Large intestine (tissue), 3 donors: ENCODE results near the gene LAMC1. TPM values are rescaled to one million over a fixed set of nuclear protein-coding genes. Genes with fewer than 3 reads are reported as not detected.
"Not testable (repeated sequence)": the region's sequence is repeated elsewhere in the genome, so short reads cannot be mapped to it uniquely, and the experiment has no call there.

Experiments used
- DNase-seq, 2 donors: peaks; one replicate each; pipeline versions ENCODE4 v3.0.0 to v3.0.0-alpha.2; 2013
- H3K27ac ChIP-seq: one replicate; pipeline ENCODE4 v1.5.1; 2013; ENCODE audit warnings: low read length
- H3K27me3 ChIP-seq: 2 replicates; pipeline ENCODE4 v1.6.1; 2013; ENCODE audit warnings: low read length; ENCODE audit not compliant: control insufficient read depth, insufficient read depth
- H3K36me3 ChIP-seq: 2 replicates; pipeline ENCODE4 v1.6.1; 2013; ENCODE audit warnings: low read length; ENCODE audit not compliant: control insufficient read depth, insufficient read depth
- H3K4me1 ChIP-seq: one replicate; pipeline ENCODE4 v1.6.1; 2013; ENCODE audit warnings: low read length; ENCODE audit not compliant: control insufficient read depth, insufficient read depth
- H3K4me3 ChIP-seq: one replicate; pipeline ENCODE4 v1.5.1; 2013; ENCODE audit warnings: low read length
- H3K9me3 ChIP-seq: one replicate; pipeline ENCODE4 v1.6.1; 2013; ENCODE audit warnings: mild to moderate bottlenecking, low read depth, low read length, moderate library complexity; ENCODE audit not compliant: control insufficient read depth
- WGBS: methylation state at CpG from one replicate; pipeline ENCODE4 v1.1.5; 2013; ENCODE audit warnings: low lambda C conversion rate; ENCODE audit not compliant: insufficient coverage; 5-methylcytosine and 5-hydroxymethylcytosine counted together
- polyA plus RNA-seq: library from polyadenylated mRNA; unstranded; fragments of 120-200 nt; gene quantifications from one replicate; pipeline ENCODE4 v1.2.1, GENCODE V29; 2013

Gene LAMC1
- polyA plus RNA-seq, 1 donor = 93.3 TPM

DNA sequence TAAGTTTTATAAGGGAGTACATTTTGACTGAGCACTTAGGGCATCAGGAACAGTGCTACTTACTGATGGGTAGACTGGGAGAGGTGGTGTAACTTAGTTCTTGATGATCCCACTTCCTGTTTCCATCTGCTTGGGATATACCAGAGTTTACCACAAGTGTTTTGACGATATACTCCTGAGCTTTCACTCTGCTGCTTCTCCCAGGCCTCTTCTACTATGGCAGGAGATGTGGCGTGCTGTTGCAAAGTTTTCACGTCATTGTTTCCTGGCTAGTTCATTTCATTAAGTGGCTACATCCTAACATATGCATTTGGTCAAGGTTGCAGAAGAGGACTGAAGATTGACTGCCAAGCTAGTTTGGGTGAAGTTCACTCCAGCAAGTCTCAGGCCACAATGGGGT lies 121.5 kb downstream of the LAMC1 start:
- Histone ChIP-seq H3K36me3 (peaks cover 24% of the 10 kb centered on the region), H3K27ac (no peak overlapping the region), H3K9me3 (no peaks in the 10 kb centered on the region), H3K4me1 (peaks cover 24% of the 10 kb centered on the region), H3K27me3 (no peaks in the 10 kb centered on the region), H3K4me3 (no peak overlapping the region)
- 100% methylated on average over 1 of the region's 3 CpGs for WGBS
- DNase-seq = no peak

DNA sequence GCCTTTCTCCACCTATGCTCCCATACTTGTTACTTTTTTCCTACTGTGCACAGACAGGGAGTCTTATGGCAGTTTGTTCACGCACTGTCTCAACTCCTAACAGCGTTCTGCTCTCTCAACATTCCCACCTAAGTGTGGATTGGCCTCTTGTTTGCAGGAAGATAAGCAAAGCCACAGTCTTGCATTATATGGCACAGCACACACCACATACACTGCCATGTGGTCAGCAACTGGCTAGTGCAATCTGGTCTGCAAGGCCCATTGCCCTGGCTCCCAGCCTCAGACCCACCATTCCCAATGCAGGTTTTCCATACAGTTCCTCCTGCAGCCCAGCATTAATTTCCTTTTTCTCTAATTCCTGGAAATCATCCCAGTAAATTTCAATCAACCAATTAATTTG lies 124.5 kb downstream of the LAMC1 start:
- WGBS = no CpG with 5 or more reads among the region's 2 CpGs
- DNase-seq = no peak

DNA sequence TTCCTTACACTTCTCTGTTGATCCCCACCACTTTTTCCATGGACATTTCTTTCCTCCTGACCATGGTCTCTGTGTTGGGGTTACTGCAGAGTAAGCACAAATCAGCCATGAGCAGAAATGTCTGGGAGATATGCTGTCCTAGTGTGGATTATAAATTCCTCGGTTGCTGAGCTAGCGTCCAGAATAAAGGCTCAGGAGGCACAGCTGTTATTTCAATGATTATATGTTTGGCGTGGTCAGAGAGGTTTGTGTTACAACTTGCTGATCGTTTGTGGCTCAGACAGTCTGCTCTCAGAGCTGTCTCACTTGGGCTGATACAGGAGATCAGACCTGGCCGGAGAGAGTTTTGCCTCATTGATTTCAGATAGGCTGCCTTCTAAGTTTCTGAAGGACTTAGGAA lies 125.4 kb downstream of the LAMC1 start:
- H3K27ac ChIP-seq = peak overlapping the region; percentile 31
- DNase-seq = peak in 1 of 2 donors; percentile 42

More for the DNA sequence above, 124.5 kb downstream of the LAMC1 start:
- no peak overlapping the region for H3K27ac ChIP-seq
- no peak overlapping the region for H3K4me3 ChIP-seq
- H3K9me3 ChIP-seq = peaks cover 5% of the 10 kb centered on the region
- peaks cover 13% of the 10 kb centered on the region for H3K36me3 ChIP-seq
- H3K4me1 ChIP-seq = peaks cover 14% of the 10 kb centered on the region
- H3K27me3 ChIP-seq = no peaks in the 10 kb centered on the region

DNA sequence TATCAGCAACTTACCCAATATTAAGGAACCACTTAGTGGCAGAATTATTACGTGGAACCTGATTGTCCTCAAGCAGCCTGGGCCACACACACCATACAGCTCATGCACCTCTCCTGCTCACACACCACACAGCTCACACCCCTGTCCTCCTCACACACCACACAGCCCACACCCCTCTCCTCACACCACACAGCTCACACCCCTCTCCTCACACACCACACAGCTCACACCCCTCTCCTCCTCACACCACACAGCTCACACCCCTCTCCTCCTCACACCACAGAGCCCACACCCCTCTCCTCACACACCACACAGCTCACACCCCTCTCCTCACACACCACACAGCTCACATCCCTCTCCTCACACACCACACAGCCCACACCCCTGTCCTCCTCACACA lies 126.1 kb downstream of the LAMC1 start:
- H3K4me1 ChIP-seq = peaks cover 14% of the 10 kb centered on the region
- H3K9me3 ChIP-seq = peaks cover 5% of the 10 kb centered on the region
- no CpG with 5 or more reads among the region's 1 CpG for WGBS
- H3K36me3 ChIP-seq = peaks cover 4% of the 10 kb centered on the region
- DNase-seq = no peak
- no peak overlapping the region for H3K4me3 ChIP-seq
- H3K27ac ChIP-seq = peak overlapping the region; percentile 31
- no peaks in the 10 kb centered on the region for H3K27me3 ChIP-seq

More for the DNA sequence above, 125.4 kb downstream of the LAMC1 start:
- no CpG with 5 or more reads among the region's 5 CpGs for WGBS
- Histone ChIP-seq H3K36me3 (peaks cover 6% of the 10 kb centered on the region), H3K9me3 (peaks cover 5% of the 10 kb centered on the region), H3K4me3 (no peak overlapping the region), H3K4me1 (peaks cover 14% of the 10 kb centered on the region), H3K27me3 (no peaks in the 10 kb centered on the region)

DNA sequence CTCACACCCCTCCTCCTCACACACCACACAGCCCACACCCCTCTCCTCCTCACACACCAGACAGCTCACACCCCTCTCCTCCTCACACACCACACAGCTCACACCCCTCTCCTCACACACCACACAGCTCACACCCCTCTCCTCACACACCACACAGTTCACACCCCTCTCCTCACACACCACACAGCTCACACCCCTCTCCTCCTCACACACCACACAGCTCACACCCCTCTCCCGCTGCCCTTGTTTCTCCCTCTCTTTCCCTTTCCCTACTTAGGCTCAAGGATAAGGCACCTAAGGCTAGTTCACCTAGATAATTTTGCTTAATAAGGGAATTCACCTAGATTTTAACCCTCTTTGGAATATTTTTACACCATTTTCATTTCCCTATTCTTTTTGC lies 126.8 kb downstream of the LAMC1 start:
- DNase-seq, H3K27me3 ChIP-seq, H3K27ac ChIP-seq, H3K4me3 ChIP-seq, H3K36me3 ChIP-seq, H3K9me3 ChIP-seq: not testable (repeated sequence)
- peaks cover 14% of the 10 kb centered on the region for H3K4me1 ChIP-seq
- WGBS = 100% methylated on average over 1 of the region's 1 CpG

DNA sequence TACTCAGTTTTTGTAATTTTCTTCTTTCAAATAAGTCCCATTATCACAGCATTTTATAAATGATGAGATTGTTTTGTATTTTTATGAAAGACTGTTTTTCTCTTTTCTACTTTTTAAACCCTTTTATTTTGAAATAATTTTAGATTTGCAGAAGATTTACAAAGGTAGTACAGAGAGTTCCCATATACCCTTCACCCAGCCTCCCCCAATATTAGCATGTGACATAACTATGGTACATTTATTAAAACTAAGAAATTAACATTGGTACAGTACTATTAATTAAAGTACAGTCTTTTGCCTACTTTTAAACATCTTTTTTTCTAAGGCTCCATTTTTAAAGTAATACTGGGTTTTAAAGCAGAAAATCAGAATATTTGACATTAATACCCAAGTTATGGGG lies 127.2 kb downstream of the LAMC1 start:
- no peak overlapping the region for H3K27ac ChIP-seq

DNA sequence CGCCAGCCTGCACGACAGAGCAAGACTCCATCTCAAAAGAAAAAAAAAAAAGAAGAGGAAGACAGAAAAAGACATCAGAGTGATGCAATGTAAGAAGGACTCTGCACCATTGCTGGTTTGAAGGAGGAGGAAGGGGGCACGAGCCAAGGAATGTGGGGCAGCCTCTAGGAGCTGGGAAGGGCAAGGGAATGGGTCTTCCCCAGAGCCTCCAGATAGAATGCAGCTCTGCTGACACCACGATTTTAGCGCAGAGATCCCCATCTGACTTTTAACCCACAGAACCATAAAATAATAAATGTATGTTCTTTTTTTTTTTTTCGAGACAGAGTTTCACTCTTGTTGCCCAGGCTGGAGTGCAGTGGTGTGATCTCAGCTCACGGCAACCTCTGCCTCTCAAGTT lies 129.0 kb downstream of the LAMC1 start:
- 0% methylated on average over 1 of the region's 7 CpGs for WGBS
- DNase-seq = peak; percentile 55 to 65
- H3K4me1 ChIP-seq = peaks cover 11% of the 10 kb centered on the region
- no peak overlapping the region for H3K4me3 ChIP-seq
- H3K27ac ChIP-seq = no peak overlapping the region
- H3K27me3 ChIP-seq = no peaks in the 10 kb centered on the region
- no peaks in the 10 kb centered on the region for H3K36me3 ChIP-seq
- H3K9me3 ChIP-seq = peaks cover 5% of the 10 kb centered on the region

More for the DNA sequence above, 127.2 kb downstream of the LAMC1 start:
- Histone ChIP-seq H3K9me3 (peaks cover 5% of the 10 kb centered on the region), H3K27me3 (no peaks in the 10 kb centered on the region), H3K36me3 (no peaks in the 10 kb centered on the region), H3K4me3 (no peak overlapping the region), H3K4me1 (peaks cover 14% of the 10 kb centered on the region)
- no peak for DNase-seq

DNA sequence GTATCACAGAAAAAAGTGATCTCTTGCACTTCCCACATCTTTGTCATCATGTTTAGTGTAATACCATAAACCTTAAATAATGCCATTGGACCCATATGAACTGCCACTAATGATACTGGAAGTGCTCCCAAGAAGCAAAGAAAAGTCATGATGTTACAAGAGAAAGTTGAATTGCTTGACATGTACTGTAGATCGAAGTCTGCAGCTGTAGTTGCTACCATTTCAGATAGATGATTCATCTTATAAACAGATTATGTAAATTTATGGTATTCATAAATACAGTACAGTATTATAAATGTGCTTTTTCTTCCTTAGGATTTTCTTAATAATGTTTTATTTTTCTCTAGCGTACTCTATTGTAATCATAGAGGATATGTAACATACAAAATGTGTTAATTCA lies 132.7 kb downstream of the LAMC1 start:
- WGBS = no CpG with 5 or more reads among the region's 2 CpGs

DNA sequence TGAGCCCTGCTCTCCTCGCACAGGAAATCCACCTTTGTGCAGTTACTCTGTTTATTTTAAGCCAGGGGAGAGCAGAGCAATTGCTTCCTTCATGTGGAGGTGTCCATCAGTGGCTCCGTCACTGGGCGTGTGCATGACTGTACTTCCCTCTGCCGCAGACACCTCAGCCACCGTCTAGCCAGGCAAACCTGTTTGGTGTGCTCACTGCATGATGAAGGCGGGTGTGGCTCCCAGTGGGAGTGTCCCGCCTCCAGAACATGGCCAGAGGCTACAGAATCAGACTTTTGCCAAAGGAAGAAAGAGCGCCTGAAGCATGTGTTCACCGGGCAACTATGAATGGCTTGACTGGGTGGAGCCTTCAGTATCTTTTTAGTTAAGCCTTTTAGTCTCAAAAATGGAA lies 136.7 kb downstream of the LAMC1 start:
- Histone ChIP-seq H3K4me1 (peaks cover 3% of the 10 kb centered on the region), H3K27ac (peak overlapping the region; percentile 16), H3K36me3 (no peaks in the 10 kb centered on the region), H3K9me3 (no peaks in the 10 kb centered on the region), H3K27me3 (no peaks in the 10 kb centered on the region), H3K4me3 (no peak overlapping the region)
- WGBS = no CpG with 5 or more reads among the region's 9 CpGs
- peak; percentile 93 to 95 for DNase-seq

More for the DNA sequence above, 132.7 kb downstream of the LAMC1 start:
- DNase-seq = no peak
- no peaks in the 10 kb centered on the region for H3K36me3 ChIP-seq
- H3K27me3 ChIP-seq = no peaks in the 10 kb centered on the region
- no peaks in the 10 kb centered on the region for H3K4me1 ChIP-seq
- H3K4me3 ChIP-seq = no peak overlapping the region
- H3K9me3 ChIP-seq = peaks cover 5% of the 10 kb centered on the region
- no peak overlapping the region for H3K27ac ChIP-seq

DNA sequence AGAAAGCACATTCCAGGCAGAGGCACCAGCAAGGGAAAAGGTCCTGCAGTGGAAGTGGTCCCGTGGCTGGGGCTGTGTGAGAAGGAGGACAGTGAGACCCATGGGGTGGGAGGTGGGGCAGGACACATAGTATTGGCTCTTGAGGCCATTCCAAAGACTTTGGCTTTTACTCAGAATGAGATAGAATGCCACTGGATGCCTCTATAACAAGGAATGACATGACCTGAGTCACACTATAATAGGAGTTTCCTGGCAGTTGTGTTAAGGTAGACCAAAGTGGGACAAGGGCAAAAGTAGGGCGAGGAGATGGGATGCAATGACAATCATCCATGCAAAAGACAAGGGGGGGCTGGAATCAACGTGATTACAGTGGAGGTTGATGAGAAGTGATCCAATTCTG lies 138.2 kb downstream of the LAMC1 start:
- Histone ChIP-seq H3K4me3 (no peak overlapping the region), H3K27ac (no peak overlapping the region), H3K4me1 (peaks cover 3% of the 10 kb centered on the region), H3K36me3 (no peaks in the 10 kb centered on the region), H3K27me3 (no peaks in the 10 kb centered on the region), H3K9me3 (no peaks in the 10 kb centered on the region)
- no CpG with 5 or more reads among the region's 3 CpGs for WGBS
- no peak for DNase-seq

DNA sequence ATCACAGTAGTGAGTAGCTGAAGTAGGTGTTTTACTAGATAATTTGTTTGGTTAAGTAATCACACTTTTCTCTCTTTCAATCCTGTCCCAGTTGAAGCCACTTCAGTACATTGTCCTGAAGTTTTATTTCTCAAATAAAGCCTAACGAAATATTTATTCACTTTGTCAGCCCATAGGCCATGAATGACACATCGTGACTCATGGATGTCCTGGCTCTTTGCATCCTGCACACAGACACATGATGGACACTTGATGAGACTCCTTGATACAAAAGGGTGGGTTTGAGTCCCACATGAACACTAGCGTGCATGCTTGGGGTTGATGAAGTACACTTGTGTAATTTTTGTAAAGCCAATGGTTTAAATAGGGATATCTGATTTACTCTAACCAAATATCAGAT lies 140.1 kb downstream of the LAMC1 start:
- Histone ChIP-seq H3K27ac (no peak overlapping the region), H3K4me1 (peaks cover 3% of the 10 kb centered on the region), H3K36me3 (no peaks in the 10 kb centered on the region), H3K9me3 (no peaks in the 10 kb centered on the region), H3K4me3 (no peak overlapping the region), H3K27me3 (no peaks in the 10 kb centered on the region)
- WGBS = no CpG with 5 or more reads among the region's 3 CpGs
- DNase-seq = no peak
